ENCODE results near the gene STRBP. TPM values are rescaled to one million over a fixed set of nuclear protein-coding genes. Genes with fewer than 3 reads are reported as not detected.

Gene STRBP
- total RNA-seq, 4 donors from 2014 or later: 10.6 to 18.4 (median 14.5) TPM

GRCh38 chr9:123149067-123149466 is 119.3 kb downstream of the STRBP start:
- Histone ChIP-seq H3K4me3 (no peak overlapping the region), H3K27ac (no peak overlapping the region), H3K9me3 (no peaks in the 10 kb centered on the region), H3K27me3 (no peaks in the 10 kb centered on the region), H3K4me1 (no peaks in the 10 kb centered on the region), H3K36me3 (no peaks in the 10 kb centered on the region)
- TF ChIP-seq EP300 (IDR thresholded peaks at IDR 0.05): no peak
- 67% methylated on average over 1 of the region's 1 CpG for WGBS
- no peak for DNase-seq (ENCODE audit: low spot score in 2 of 2)

GRCh38 chr9:123138163-123138562 is 130.2 kb downstream of the STRBP start:
- Histone ChIP-seq H3K4me3 (no peak overlapping the region), H3K27me3 (no peaks in the 10 kb centered on the region), H3K4me1 (no peaks in the 10 kb centered on the region), H3K9me3 (no peaks in the 10 kb centered on the region), H3K36me3 (no peaks in the 10 kb centered on the region), H3K27ac (no peak overlapping the region)
- DNase-seq (ENCODE audit: low spot score in 2 of 2): no peak
- TF ChIP-seq EP300 (IDR thresholded peaks at IDR 0.05): no peak
- no peak for TF ChIP-seq CTCF (IDR thresholded peaks at IDR 0.05)
- no peak for TF ChIP-seq POLR2A (IDR thresholded peaks at IDR 0.05)
- no peak for TF ChIP-seq POLR2AphosphoS5 (IDR thresholded peaks at IDR 0.05)
- 88% methylated on average over 2 of the region's 2 CpGs for WGBS

- no peaks in the 10 kb centered on the region for H3K27me3 ChIP-seq
- TF ChIP-seq POLR2AphosphoS5 (IDR thresholded peaks at IDR 0.05): no peak
- no peak for TF ChIP-seq CTCF (IDR thresholded peaks at IDR 0.05)
- TF ChIP-seq POLR2A (IDR thresholded peaks at IDR 0.05): no peak
- no peak for TF ChIP-seq EP300 (IDR thresholded peaks at IDR 0.05)
- no peaks in the 10 kb centered on the region for H3K9me3 ChIP-seq
- H3K27ac ChIP-seq: no peak overlapping the region
- H3K4me3 ChIP-seq: no peak overlapping the region
- peaks cover 4% of the 10 kb centered on the region for H3K36me3 ChIP-seq
- no peak for DNase-seq (ENCODE audit: low spot score in 2 of 2)
- WGBS: 82% methylated on average over 5 of the region's 5 CpGs
- H3K4me1 ChIP-seq: no peaks in the 10 kb centered on the region
These were observed 133.0 kb downstream of the STRBP start for GRCh38 chr9:123135430-123135829.

GRCh38 chr9:123132696-123133095 is 135.7 kb downstream of the STRBP start:
- WGBS: 89% methylated on average over 6 of the region's 6 CpGs
- TF ChIP-seq POLR2A (IDR thresholded peaks at IDR 0.05): no peak
- TF ChIP-seq CTCF (IDR thresholded peaks at IDR 0.05): no peak
- TF ChIP-seq EP300 (IDR thresholded peaks at IDR 0.05): no peak
- no peak for TF ChIP-seq POLR2AphosphoS5 (IDR thresholded peaks at IDR 0.05)
- no peak for DNase-seq (ENCODE audit: low spot score in 2 of 2)
- Histone ChIP-seq H3K4me3 (no peak overlapping the region), H3K27me3 (no peaks in the 10 kb centered on the region), H3K4me1 (no peaks in the 10 kb centered on the region), H3K9me3 (no peaks in the 10 kb centered on the region), H3K27ac (no peak overlapping the region), H3K36me3 (peaks cover 7% of the 10 kb centered on the region)

- H3K27me3 ChIP-seq: no peaks in the 10 kb centered on the region
- H3K9me3 ChIP-seq: no peaks in the 10 kb centered on the region
- no peak for DNase-seq (ENCODE audit: low spot score in 2 of 2)
- no peak overlapping the region for H3K27ac ChIP-seq
- H3K36me3 ChIP-seq: peaks cover 11% of the 10 kb centered on the region
- no peaks in the 10 kb centered on the region for H3K4me1 ChIP-seq
- no peak for TF ChIP-seq POLR2AphosphoS5 (IDR thresholded peaks at IDR 0.05)
- TF ChIP-seq CTCF (IDR thresholded peaks at IDR 0.05): no peak
- TF ChIP-seq EP300 (IDR thresholded peaks at IDR 0.05): no peak
- no peak for TF ChIP-seq POLR2A (IDR thresholded peaks at IDR 0.05)
- H3K4me3 ChIP-seq: no peak overlapping the region
These were observed 136.4 kb downstream of the STRBP start for GRCh38 chr9:123131993-123132392.

- peaks cover 12% of the 10 kb centered on the region for H3K36me3 ChIP-seq
- TF ChIP-seq EP300 (IDR thresholded peaks at IDR 0.05): no peak
- no peak for TF ChIP-seq POLR2A (IDR thresholded peaks at IDR 0.05)
- TF ChIP-seq POLR2AphosphoS5 (IDR thresholded peaks at IDR 0.05): no peak
- no peak for TF ChIP-seq CTCF (IDR thresholded peaks at IDR 0.05)
- H3K27ac ChIP-seq: no peak overlapping the region
- WGBS: 71% methylated on average over 1 of the region's 1 CpG
- H3K9me3 ChIP-seq: no peaks in the 10 kb centered on the region
- no peaks in the 10 kb centered on the region for H3K27me3 ChIP-seq
- DNase-seq (ENCODE audit: low spot score in 2 of 2): no peak
- H3K4me3 ChIP-seq: no peak overlapping the region
- H3K4me1 ChIP-seq: no peaks in the 10 kb centered on the region
These were observed 137.1 kb downstream of the STRBP start for GRCh38 chr9:123131258-123131657.

Measured in suprapubic skin (tissue), 4 donors.